IMR-90 (cell line): ENCODE measurements around the gene SLC25A19.

Experiments
- BHLHE40 ChIP-seq: fragments of 150-350 bp; IDR thresholded peaks from 2 replicates; pipeline ENCODE4 v1.6.1; 2016; ENCODE audit warnings: mild to moderate bottlenecking, low read depth, low read length
- CTCF ChIP-seq: conservative IDR thresholded peaks from 2 replicates; pipeline ENCODE4 v1.5.1; 2012; ENCODE audit warnings: mild to moderate bottlenecking, low read depth, low read length, improper control_type of control experiment
- NFE2L2 ChIP-seq: fragments of 150-350 bp; IDR thresholded peaks from 2 replicates; pipeline ENCODE4 v1.6.1; 2016; ENCODE audit warnings: low read depth, mild to moderate bottlenecking, low read length
- POLR2A ChIP-seq: IDR thresholded peaks from 2 replicates; pipeline ENCODE4 v1.6.1; 2012; ENCODE audit warnings: mild to moderate bottlenecking, low read depth, low read length
- RFX5 ChIP-seq: IDR thresholded peaks from 2 replicates; pipeline ENCODE4 v1.8.0; 2012; ENCODE audit warnings: low read depth, mild to moderate bottlenecking, low read length, moderate library complexity

GRCh38 chr17:75241143-75241430, 48.1 kb downstream of the SLC25A19 start:
- no peak for TF ChIP-seq BHLHE40
- no peak for TF ChIP-seq CTCF
- no peak for TF ChIP-seq NFE2L2
- TF ChIP-seq RFX5, result no peak
- no peak for TF ChIP-seq POLR2A
